ENCODE data around the gene ARFGEF2. TPM values are rescaled to one million over a fixed set of nuclear protein-coding genes. Genes with fewer than 3 reads are reported as not detected.

Gene ARFGEF2
- total RNA-seq, 1 experiment from 2014 or later, result 22.2 TPM

DNA sequence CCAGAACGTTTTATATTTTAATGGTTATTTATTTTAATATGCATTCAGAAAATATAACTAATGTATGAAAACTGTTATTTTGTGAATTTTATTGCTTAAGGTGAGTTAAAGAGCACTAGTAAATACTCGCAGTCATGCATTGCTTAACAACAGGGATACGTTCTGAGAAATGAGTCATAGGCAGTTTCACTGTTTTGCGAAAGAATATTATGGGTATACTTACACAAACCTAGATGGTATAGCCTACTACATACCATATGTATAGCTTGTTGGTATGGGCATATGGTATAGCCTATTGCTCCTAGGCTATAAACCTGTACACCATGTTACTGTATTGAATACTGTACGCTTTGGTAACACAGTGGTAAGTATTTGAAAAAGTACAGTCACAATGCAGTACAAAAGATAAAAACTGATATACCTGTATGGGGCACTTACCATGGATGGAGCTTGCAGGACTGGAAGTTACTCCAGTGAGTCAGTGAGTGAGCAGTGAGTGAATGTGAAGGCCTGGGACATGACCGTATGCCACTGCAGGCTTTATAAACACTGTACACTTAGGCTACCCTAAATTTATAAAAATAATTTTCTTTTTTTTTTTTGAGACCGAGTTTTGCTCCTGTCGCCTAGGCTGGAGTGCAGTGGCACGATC lies 38.5 kb downstream of the ARFGEF2 start:
- Histone ChIP-seq H3K27ac (ENCODE audit: low read depth, low read length) (no peak overlapping the region), H3K4me3 (replicated peaks in 1 of 2; ENCODE audit: low read depth in 1 of 2, low read length in 2 of 2) (no peak overlapping the region), H3K79me2 (ENCODE audit: insufficient read depth, low read length) (no peaks in the 10 kb centered on the region), H2AFZ (ENCODE audit: low read depth, low read length, poor library complexity, severe bottlenecking) (no peak overlapping the region), H3K9ac (ENCODE audit: low read length) (no peak overlapping the region), H3K9me3 (ENCODE audit: control insufficient read depth in 1 of 2, insufficient read depth in 1 of 2, low read depth in 1 of 2, low read length in 2 of 2) (no peaks in the 10 kb centered on the region), H3K27me3 (ENCODE audit: insufficient read depth, low read length) (no peaks in the 10 kb centered on the region), H3K4me1 (ENCODE audit: control insufficient read depth in 1 of 2, insufficient read depth in 2 of 2, low read length in 2 of 2) (no peaks in the 10 kb centered on the region), H3K9me2 (ENCODE audit: insufficient read depth) (no peaks in the 10 kb centered on the region), H3K36me3 (ENCODE audit: control insufficient read depth in 1 of 2, insufficient read depth in 2 of 2, low read length in 2 of 2) (peaks cover 5 to 15% of the 10 kb centered on the region in 2 experiments), H4K20me1 (ENCODE audit: insufficient read depth) (no peaks in the 10 kb centered on the region), H3K4me2 (ENCODE audit: low read length) (no peak overlapping the region)
- ChIA-PET POLR2A (no interaction called here), CTCF (no interaction called here), RAD21 (ENCODE audit: low non-redundant PET in 1 of 2, low total read pairs in 2 of 2, uncharacterized antibody in 2 of 2, unreplicated experiment in 2 of 2) (no interaction called here)
- ATAC-seq (no peak), DNase-seq (ENCODE audit: low read depth, low spot score) (no peak)
- TF ChIP-seq, protein P1, sequence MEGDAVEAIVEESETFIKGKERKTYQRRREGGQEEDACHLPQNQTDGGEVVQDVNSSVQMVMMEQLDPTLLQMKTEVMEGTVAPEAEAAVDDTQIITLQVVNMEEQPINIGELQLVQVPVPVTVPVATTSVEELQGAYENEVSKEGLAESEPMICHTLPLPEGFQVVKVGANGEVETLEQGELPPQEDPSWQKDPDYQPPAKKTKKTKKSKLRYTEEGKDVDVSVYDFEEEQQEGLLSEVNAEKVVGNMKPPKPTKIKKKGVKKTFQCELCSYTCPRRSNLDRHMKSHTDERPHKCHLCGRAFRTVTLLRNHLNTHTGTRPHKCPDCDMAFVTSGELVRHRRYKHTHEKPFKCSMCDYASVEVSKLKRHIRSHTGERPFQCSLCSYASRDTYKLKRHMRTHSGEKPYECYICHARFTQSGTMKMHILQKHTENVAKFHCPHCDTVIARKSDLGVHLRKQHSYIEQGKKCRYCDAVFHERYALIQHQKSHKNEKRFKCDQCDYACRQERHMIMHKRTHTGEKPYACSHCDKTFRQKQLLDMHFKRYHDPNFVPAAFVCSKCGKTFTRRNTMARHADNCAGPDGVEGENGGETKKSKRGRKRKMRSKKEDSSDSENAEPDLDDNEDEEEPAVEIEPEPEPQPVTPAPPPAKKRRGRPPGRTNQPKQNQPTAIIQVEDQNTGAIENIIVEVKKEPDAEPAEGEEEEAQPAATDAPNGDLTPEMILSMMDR (IDR thresholded peaks at IDR 0.05 in 2 of 3, conservative IDR thresholded peaks at IDR 0.05 in 1 of 3; ENCODE audit: borderline replicate concordance in 1 of 3, insufficient read depth in 1 of 3, low read depth in 2 of 3, low read length in 2 of 3), result no peak
- TF ChIP-seq JUND (IDR thresholded peaks at IDR 0.05), result no peak
- TF ChIP-seq ZNF274 (IDR thresholded peaks at IDR 0.05; ENCODE audit: low read depth, low read length), result no peak
- no peak for TF ChIP-seq YY1 (IDR thresholded peaks at IDR 0.05; ENCODE audit: extremely low read depth, insufficient replicate concordance, low read depth, low read length)
- TF ChIP-seq RAD21 (IDR thresholded peaks at IDR 0.05; ENCODE audit: low read depth), result no peak
- TF ChIP-seq CBX3 (IDR thresholded peaks at IDR 0.05; ENCODE audit: low read depth), result no peak
- no peak for TF ChIP-seq EGR1 (IDR thresholded peaks at IDR 0.05; ENCODE audit: low read depth)
- no peak for TF ChIP-seq REST (IDR thresholded peaks at IDR 0.05; ENCODE audit: low read depth)
- no TSS peak for BruUV-seq (replicated peaks)
- intact Hi-C loops (cut with micrococcal nuclease), result no loop called here
